AG04450 (cell line): Measurements from ENCODE around the gene PARD3B. TPM values are rescaled to one million over a fixed set of nuclear protein-coding genes. Genes with fewer than 3 reads are reported as not detected.

ENCODE experiments used
- CTCF ChIA-PET: fragments of 300-600, 350-600 bp; formaldehyde crosslinking; extraction: SDS; loops from one replicate; lab custom pipeline; 2022; ENCODE audit warnings: antibody characterized with exemption, inconsistent platforms; lab: Charles Lee
- POLR2A ChIA-PET: fragments of 350-600 bp; formaldehyde crosslinking; extraction: SDS; loops from one replicate; lab custom pipeline; 2021; ENCODE audit warnings: antibody characterized with exemption, inconsistent platforms; lab: Yijun Ruan, JAX
- DNase-seq: peaks from one replicate; pipeline ENCODE4 v3.0.0-alpha.2; 2011; ENCODE audit warnings: low read depth, low spot score
- H3K27ac ChIP-seq: one replicate; pipeline ENCODE4 v1.5.1; 2012; ENCODE audit warnings: low read depth, low read length, control low read depth
- H3K27me3 ChIP-seq: one replicate; pipeline ENCODE4 v1.6.0; 2012; ENCODE audit warnings: low read length; ENCODE audit not compliant: control insufficient read depth, insufficient read depth
- H3K4me3 ChIP-seq: 2 replicates; pipeline ENCODE4 v1.5.1; 2011; ENCODE audit warnings: mild to moderate bottlenecking, low read depth, low read length, control low read depth
- H3K9me3 ChIP-seq: 2 replicates; pipeline ENCODE4 v1.5.1; 2012; ENCODE audit warnings: low read length; ENCODE audit not compliant: control insufficient read depth, insufficient read depth
- CTCF ChIP-seq: IDR thresholded peaks from 2 replicates; pipeline ENCODE4 v1.5.1; 2011; ENCODE audit warnings: low read depth, low read length, control low read depth, inconsistent platforms
- polyA plus RNA-seq: library from polyadenylated mRNA; depleted of rRNA; stranded (reverse); fragments of >200 nt; gene quantifications from 2 replicates; pipeline ENCODE4 v1.2.3, GENCODE V29; 2011

The PARD3B gene
- polyA plus RNA-seq, 1 experiment = 8.5 TPM

- no peak for TF ChIP-seq CTCF
- ChIA-PET POLR2A (no interaction called here), CTCF (no interaction called here)
- no peak for DNase-seq
- no peak overlapping the region for H3K27ac ChIP-seq
- H3K4me3 ChIP-seq = no peak overlapping the region
- no peaks in the 10 kb centered on the region for H3K27me3 ChIP-seq
- H3K9me3 ChIP-seq = no peaks in the 10 kb centered on the region
These were observed 965.1 kb downstream of the PARD3B start for GRCh38 chr2:205510345-205510744.

- no peaks in the 10 kb centered on the region for H3K9me3 ChIP-seq
- DNase-seq = no peak
- ChIA-PET CTCF (no interaction called here), POLR2A (no interaction called here)
- no peak overlapping the region for H3K4me3 ChIP-seq
- H3K27ac ChIP-seq = no peak overlapping the region
- no peak for TF ChIP-seq CTCF
- no peaks in the 10 kb centered on the region for H3K27me3 ChIP-seq
These were observed 965.9 kb downstream of the PARD3B start for GRCh38 chr2:205511221-205511620.

DNA sequence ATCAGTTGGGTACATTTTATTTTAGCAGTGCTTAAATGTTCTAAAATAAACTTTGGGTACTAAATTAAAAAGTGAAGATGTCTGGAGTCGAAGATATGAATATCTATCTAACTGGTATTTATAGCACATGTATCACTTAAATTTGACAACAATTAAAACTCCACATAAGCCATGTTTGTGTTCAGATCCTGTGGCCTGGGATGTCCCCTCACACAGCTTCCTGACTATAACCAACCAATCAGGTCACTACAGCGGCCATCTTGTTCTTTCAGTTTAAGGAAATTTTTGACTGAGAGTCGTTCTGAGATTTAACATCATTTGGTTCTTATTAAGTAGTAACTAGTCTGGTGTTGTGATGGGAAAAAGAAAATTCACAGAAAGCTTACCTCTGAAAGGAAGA is 966.4 kb downstream of the PARD3B start:
- Histone ChIP-seq H3K9me3 (no peaks in the 10 kb centered on the region), H3K27ac (no peak overlapping the region), H3K4me3 (no peak overlapping the region), H3K27me3 (no peaks in the 10 kb centered on the region)
- no peak for DNase-seq
- ChIA-PET CTCF (interaction anchor here (0.7 kb wide), 1 partner anchor 167 kb away, joined by 4 read pairs; no protein-coding TSS in a partner anchor), POLR2A (no interaction called here)
- TF ChIP-seq CTCF = no peak

DNA sequence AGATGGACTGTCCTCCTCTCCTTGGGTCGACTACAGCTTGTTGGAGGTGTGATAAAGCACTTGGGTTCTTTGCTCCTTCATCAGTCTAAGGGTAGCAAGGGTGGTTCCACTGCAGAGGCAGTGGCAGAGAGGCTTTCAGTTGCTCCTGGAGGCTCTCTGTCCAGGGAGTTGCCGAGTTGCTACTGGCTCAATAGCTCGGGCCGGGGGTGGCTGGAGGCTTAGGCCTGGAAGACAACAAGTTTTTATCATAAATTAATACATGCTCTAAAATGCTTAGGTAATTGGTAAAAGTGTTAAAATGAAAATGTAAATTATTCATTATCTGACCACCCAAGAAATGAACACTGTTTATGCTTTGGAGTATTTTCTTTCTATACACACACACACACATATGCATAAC is 975.0 kb downstream of the PARD3B start:
- POLR2A ChIA-PET = no interaction called here
- Histone ChIP-seq H3K27ac (no peak overlapping the region), H3K9me3 (peaks cover 3% of the 10 kb centered on the region; the same call in 1 of the 2 replicates), H3K4me3 (no peak overlapping the region), H3K27me3 (no peaks in the 10 kb centered on the region)
- CTCF ChIA-PET = no interaction called here
- TF ChIP-seq CTCF = no peak
- no peak for DNase-seq

DNA sequence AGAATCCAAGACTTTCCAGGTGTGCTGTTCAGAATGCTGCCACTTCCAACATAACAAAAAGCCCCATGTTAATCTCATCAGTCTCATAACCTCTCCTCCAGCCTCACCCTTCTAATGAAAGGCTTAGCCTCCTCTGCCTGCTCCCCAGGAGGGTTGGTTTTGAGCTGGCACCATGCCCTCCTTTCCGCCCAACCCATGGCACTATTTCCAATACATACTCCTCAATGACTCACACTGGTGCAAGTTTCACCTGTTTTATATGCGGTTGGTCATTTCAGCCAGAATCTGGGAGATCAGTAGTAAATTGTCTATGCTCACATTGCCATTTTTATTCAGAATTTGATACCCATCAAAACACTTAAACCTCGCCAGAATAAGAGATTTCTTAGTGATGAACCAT is 979.4 kb downstream of the PARD3B start:
- POLR2A ChIA-PET = no interaction called here
- no peaks in the 10 kb centered on the region for H3K9me3 ChIP-seq
- TF ChIP-seq CTCF = no peak
- H3K4me3 ChIP-seq = no peak overlapping the region
- DNase-seq = no peak
- H3K27me3 ChIP-seq = no peaks in the 10 kb centered on the region
- H3K27ac ChIP-seq = no peak overlapping the region
- CTCF ChIA-PET = no interaction called here
